Lung microvascular endothelial cell (primary cell): ENCODE results near the gene GRID1. TPM values are rescaled to one million over a fixed set of nuclear protein-coding genes. Genes with fewer than 3 reads are reported as not detected.
"Not testable (repeated sequence)": the region's sequence is repeated elsewhere in the genome, so short reads cannot be mapped to it uniquely, and the experiment has no call there.

Experiments
- DNase-seq, 2 donors: peaks; one replicate each; pipeline versions ENCODE4 v3.0.0 to v3.0.0-alpha.2; 2010; ENCODE audit warnings: low read depth in 2 of 2
- total RNA-seq: library from RNA; depleted of rRNA; stranded (reverse); fragments of >200 nt; gene quantifications from 2 replicates; pipeline ENCODE4 v1.2.1, GENCODE V29; 2014

The GRID1 gene
- total RNA-seq, 1 donor from 2014 or later = not detected

GRCh38 chr10:85959239-85959638, 407.4 kb downstream of the GRID1 start:
- DNase-seq = no peak

GRCh38 chr10:85950921-85951320, 415.7 kb downstream of the GRID1 start:
- DNase-seq = no peak

- no peak for DNase-seq
Measured at GRCh38 chr10:85946713-85947326, 419.8 kb downstream of the GRID1 start.

- DNase-seq = no peak
Measured at GRCh38 chr10:85936161-85936560, 430.4 kb downstream of the GRID1 start.

- no peak for DNase-seq
Measured at GRCh38 chr10:85934586-85934985, 432.0 kb downstream of the GRID1 start.

- not testable (repeated sequence) for DNase-seq
Measured at GRCh38 chr10:85929993-85930392, 436.6 kb downstream of the GRID1 start.

GRCh38 chr10:85927952-85928665, 438.5 kb downstream of the GRID1 start:
- DNase-seq = no peak

GRCh38 chr10:85926986-85927385, 439.6 kb downstream of the GRID1 start:
- DNase-seq = no peak

- DNase-seq = no peak
Measured at GRCh38 chr10:85926136-85926535, 440.5 kb downstream of the GRID1 start.

GRCh38 chr10:85925201-85925750, 441.3 kb downstream of the GRID1 start:
- DNase-seq = no peak

GRCh38 chr10:85924382-85925102, 442.1 kb downstream of the GRID1 start:
- DNase-seq = no peak

GRCh38 chr10:85922356-85923129, 444.1 kb downstream of the GRID1 start:
- no peak for DNase-seq

- no peak for DNase-seq
Measured at GRCh38 chr10:85921789-85922188, 444.8 kb downstream of the GRID1 start.

- DNase-seq = no peak
Measured at GRCh38 chr10:85920311-85920710, 446.3 kb downstream of the GRID1 start.

- DNase-seq = no peak
Measured at GRCh38 chr10:85919491-85920021, 447.0 kb downstream of the GRID1 start.

GRCh38 chr10:85918371-85918770, 448.2 kb downstream of the GRID1 start:
- no peak for DNase-seq

- DNase-seq = no peak
Measured at GRCh38 chr10:85917601-85918000, 449.0 kb downstream of the GRID1 start.

GRCh38 chr10:85916994-85917573, 449.5 kb downstream of the GRID1 start:
- peak in 1 of 2 donors; percentile 23 for DNase-seq

GRCh38 chr10:85916286-85916685, 450.3 kb downstream of the GRID1 start:
- no peak for DNase-seq

GRCh38 chr10:85915245-85915846, 451.2 kb downstream of the GRID1 start:
- no peak for DNase-seq
